SK-N-SH treated with all-trans-retinoic acid at 6 μM for 48 hours (cell line): ENCODE measurements around the gene TNS3.

Experiments
- ATAC-seq: fragments of 200-7000 bp; cut with Tn5 transposase; 3 replicates; pipeline ENCODE4 v1.9.1; 2020; ENCODE audit warnings: mild to moderate bottlenecking, moderate library complexity
- ARNTL ChIP-seq: fragments of 450-650 bp; formaldehyde crosslinking; IDR thresholded peaks from 2 replicates; pipeline ENCODE4 v1.5.0; 2020; ENCODE audit warnings: low read depth, mild to moderate bottlenecking, moderate library complexity, borderline replicate concordance
- CSDC2 ChIP-seq: fragments of 250-450 bp; sonication (Bioruptor Pico); IDR thresholded peaks from 2 replicates; pipeline ENCODE4 v1.5.0; 2020; ENCODE audit warnings: mild to moderate bottlenecking, moderate library complexity
- ESRRG ChIP-seq: fragments of 250-450 bp; sonication (Bioruptor Pico); IDR thresholded peaks from 2 replicates; pipeline ENCODE4 v1.6.1; 2021; ENCODE audit warnings: mild to moderate bottlenecking
- GLIS3 ChIP-seq: fragments of 250-450 bp; sonication (Bioruptor Pico); IDR thresholded peaks from 2 replicates; pipeline ENCODE4 v1.5.0; 2020; ENCODE audit warnings: mild to moderate bottlenecking, moderate library complexity
- OSR1 ChIP-seq: fragments of 250-450 bp; sonication (Bioruptor Pico); IDR thresholded peaks from 2 replicates; pipeline ENCODE4 v1.8.0; 2022; ENCODE audit warnings: moderate library complexity, mild to moderate bottlenecking, inconsistent platforms
- PATZ1 ChIP-seq: fragments of 250-450 bp; sonication (Bioruptor Pico); IDR thresholded peaks from 2 replicates; pipeline ENCODE4 v1.8.0; 2020; ENCODE audit warnings: mild to moderate bottlenecking, moderate library complexity, borderline replicate concordance
- POU6F1 ChIP-seq: fragments of 250-450 bp; sonication (Bioruptor Pico); IDR thresholded peaks from 2 replicates; pipeline ENCODE4 v1.8.0; 2021; ENCODE audit warnings: low read depth, mild to moderate bottlenecking, moderate library complexity, borderline replicate concordance
- SNAI2 ChIP-seq: fragments of 250-450 bp; sonication (Bioruptor Pico); IDR thresholded peaks from 2 replicates; pipeline ENCODE4 v1.5.0; 2020; ENCODE audit warnings: mild to moderate bottlenecking, moderate library complexity
- TCF4 ChIP-seq: fragments of 250-450 bp; sonication (Bioruptor Pico); IDR thresholded peaks from 2 replicates; pipeline ENCODE4 v1.8.0; 2021; ENCODE audit warnings: mild to moderate bottlenecking, moderate library complexity, borderline replicate concordance
- TSHZ2 ChIP-seq: fragments of 250-450 bp; sonication (Bioruptor Pico); IDR thresholded peaks from 2 replicates; pipeline ENCODE4 v1.5.0; 2020; ENCODE audit warnings: mild to moderate bottlenecking, moderate library complexity
- ZFP30 ChIP-seq: fragments of 450-650 bp; formaldehyde crosslinking; IDR thresholded peaks from 2 replicates; pipeline ENCODE4 v1.5.0; 2022; ENCODE audit warnings: mild to moderate bottlenecking, moderate library complexity
- ZNF70 ChIP-seq: fragments of 450-650 bp; formaldehyde crosslinking; IDR thresholded peaks from 2 replicates; pipeline ENCODE4 v1.5.0; 2020; ENCODE audit warnings: mild to moderate bottlenecking, moderate library complexity
- ZNF8 ChIP-seq: fragments of 450-650 bp; formaldehyde crosslinking; IDR thresholded peaks from 2 replicates; pipeline ENCODE4 v1.5.0; 2020; ENCODE audit warnings: mild to moderate bottlenecking, moderate library complexity

Gene TNS3

GRCh38 chr7:47347346-47347745 is 234.6 kb downstream of the TNS3 start:
- ATAC-seq = no peak; the same call in 2 of the 3 replicates
- TF ChIP-seq PATZ1 (no peak), ZNF8 (CRISPR knock-in tag) (no peak), OSR1 (CRISPR knock-in tag) (no peak), ARNTL (CRISPR knock-in tag) (no peak), TSHZ2 (CRISPR knock-in tag) (no peak), ZNF70 (CRISPR knock-in tag) (no peak), CSDC2 (CRISPR knock-in tag) (no peak)

GRCh38 chr7:47346377-47346914 is 235.5 kb downstream of the TNS3 start:
- no peak for ATAC-seq
- no peak for TF ChIP-seq TSHZ2 (CRISPR knock-in tag)

- TF ChIP-seq POU6F1 (CRISPR knock-in tag) (no peak), OSR1 (CRISPR knock-in tag) (no peak), ZNF70 (CRISPR knock-in tag) (no peak), CSDC2 (CRISPR knock-in tag) (no peak), TSHZ2 (CRISPR knock-in tag) (no peak)
- ATAC-seq = no peak; the same call in 2 of the 3 replicates
Measured at GRCh38 chr7:47345857-47346298, 236.0 kb downstream of the TNS3 start.

GRCh38 chr7:47344171-47344955 is 237.5 kb downstream of the TNS3 start:
- TF ChIP-seq TSHZ2 (CRISPR knock-in tag) (no peak), ZFP30 (CRISPR knock-in tag) (no peak), TCF4 (CRISPR knock-in tag) (no peak), CSDC2 (CRISPR knock-in tag) (no peak), ZNF8 (CRISPR knock-in tag) (no peak), ESRRG (CRISPR knock-in tag) (no peak), SNAI2 (CRISPR knock-in tag) (no peak), GLIS3 (CRISPR knock-in tag) (no peak), OSR1 (CRISPR knock-in tag) (no peak)
- no peak for ATAC-seq
